Muscle of back (tissue), 11 donors: ENCODE results near the gene SLC10A7. TPM values are rescaled to one million over a fixed set of nuclear protein-coding genes. Genes with fewer than 3 reads are reported as not detected.

Source experiments
- DNase-seq, 3 donors: peaks; one replicate each; pipeline versions ENCODE4 v3.0.0 to v3.0.0-alpha.2; 2013
- polyA plus RNA-seq, 10 donors: library from polyadenylated mRNA; unstranded; fragments of 120-200 nt; gene quantifications; one replicate each; pipeline ENCODE4 v1.2.1, GENCODE V29; 2013; ENCODE audit not compliant: insufficient read length in 10 of 10

Gene SLC10A7
- polyA plus RNA-seq, 10 donors = 6.6 to 9.8 (median 8.0) TPM

DNA sequence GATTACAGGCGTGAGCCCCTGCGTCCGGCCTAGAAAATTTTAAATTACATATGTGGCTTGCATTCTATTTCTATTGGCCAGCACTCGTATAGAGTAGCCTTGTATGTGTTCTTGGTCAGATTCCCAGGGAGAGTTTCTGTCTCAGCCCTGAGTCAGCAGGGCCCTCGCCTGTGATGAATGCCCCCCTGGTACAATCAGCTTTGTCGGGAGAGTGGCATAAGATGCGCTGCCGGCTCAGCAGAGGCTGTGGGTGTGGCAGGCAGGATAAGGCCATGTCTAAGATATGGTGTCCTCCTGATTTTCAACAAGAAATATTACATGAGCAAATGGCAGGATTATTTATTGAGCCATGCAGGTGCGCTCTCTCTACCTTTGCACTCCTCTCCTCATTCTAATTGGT lies 309.0 kb downstream of the SLC10A7 start:
- DNase-seq = no peak

DNA sequence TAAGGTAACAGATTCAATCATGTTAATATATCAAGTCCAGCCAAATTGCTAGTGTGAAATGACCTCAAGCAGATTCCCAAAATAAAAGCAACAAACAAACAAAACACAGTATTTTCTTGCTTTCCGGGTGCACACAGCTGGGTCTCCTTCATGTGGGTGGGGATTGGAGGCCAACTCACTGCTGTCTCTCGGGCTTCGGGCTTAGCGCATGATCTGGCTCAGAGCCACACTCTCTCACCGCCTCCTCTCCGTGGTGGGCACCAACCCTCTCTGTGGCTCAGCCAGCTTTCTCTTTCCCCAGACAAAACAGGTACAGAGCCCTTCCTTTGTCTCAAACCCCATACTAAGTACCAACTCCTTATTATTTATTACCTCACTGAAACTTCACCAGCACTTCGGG lies 310.3 kb downstream of the SLC10A7 start:
- no peak for DNase-seq

DNA sequence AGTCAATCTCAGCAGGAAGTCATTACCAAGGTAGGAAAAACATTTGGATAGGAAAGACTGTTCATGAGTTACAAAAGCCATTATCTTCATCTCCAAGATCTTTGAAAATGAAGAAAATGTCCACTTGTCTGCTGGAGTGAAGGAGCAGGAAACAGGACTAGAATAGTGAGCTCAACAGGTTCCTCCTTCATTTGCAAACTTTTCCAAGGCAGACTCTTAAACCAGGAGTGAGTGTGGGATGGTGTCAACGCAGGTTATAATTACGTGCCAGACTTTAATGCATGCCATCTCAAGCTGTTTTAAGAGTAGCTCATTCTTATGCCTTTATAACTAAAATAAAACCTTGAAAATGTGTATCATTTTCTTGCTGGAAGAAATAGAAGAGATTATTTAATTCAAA lies 310.9 kb downstream of the SLC10A7 start:
- DNase-seq = no peak

DNA sequence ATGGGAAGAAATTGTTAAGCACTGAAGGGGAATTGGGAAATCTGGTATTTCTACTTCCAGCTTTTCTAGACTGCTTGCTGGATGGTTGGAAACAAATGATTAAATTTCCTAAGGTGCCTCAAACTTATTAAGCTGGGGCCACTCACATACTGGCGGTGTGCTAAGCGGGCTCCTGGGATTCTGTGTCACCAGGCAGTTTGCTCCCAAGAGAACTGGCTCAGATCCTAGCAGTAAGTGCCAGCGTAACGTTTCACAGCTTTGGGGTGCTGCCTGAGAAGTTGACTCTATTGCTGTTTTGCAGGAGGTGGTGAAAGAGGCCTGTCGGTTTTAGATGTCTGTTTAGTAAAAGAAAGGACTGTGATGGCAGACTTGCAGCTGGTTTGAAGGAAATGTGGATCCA lies 314.3 kb downstream of the SLC10A7 start:
- DNase-seq = no peak

Other genes with a start within 250 kb of the SLC10A7 start
- not detected for gene POU4F2, start 117.0 kb upstream of the SLC10A7 start, polyA plus RNA-seq